ENCODE measurements around the gene SEZ6L2.
"Not testable (repeated sequence)": the region's sequence is repeated elsewhere in the genome, so short reads cannot be mapped to it uniquely, and the experiment has no call there.

SEZ6L2 gene

GRCh38 chr16:29910819-29911675 is 11.7 kb upstream of the SEZ6L2 start:
- in situ Hi-C loops (cut with HindIII; ENCODE audit: low sequenced_read_pairs) = no loop called here
- TF ChIP-seq, protein P1, sequence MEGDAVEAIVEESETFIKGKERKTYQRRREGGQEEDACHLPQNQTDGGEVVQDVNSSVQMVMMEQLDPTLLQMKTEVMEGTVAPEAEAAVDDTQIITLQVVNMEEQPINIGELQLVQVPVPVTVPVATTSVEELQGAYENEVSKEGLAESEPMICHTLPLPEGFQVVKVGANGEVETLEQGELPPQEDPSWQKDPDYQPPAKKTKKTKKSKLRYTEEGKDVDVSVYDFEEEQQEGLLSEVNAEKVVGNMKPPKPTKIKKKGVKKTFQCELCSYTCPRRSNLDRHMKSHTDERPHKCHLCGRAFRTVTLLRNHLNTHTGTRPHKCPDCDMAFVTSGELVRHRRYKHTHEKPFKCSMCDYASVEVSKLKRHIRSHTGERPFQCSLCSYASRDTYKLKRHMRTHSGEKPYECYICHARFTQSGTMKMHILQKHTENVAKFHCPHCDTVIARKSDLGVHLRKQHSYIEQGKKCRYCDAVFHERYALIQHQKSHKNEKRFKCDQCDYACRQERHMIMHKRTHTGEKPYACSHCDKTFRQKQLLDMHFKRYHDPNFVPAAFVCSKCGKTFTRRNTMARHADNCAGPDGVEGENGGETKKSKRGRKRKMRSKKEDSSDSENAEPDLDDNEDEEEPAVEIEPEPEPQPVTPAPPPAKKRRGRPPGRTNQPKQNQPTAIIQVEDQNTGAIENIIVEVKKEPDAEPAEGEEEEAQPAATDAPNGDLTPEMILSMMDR (IDR thresholded peaks at IDR 0.05; ENCODE audit: low read depth, low read length, missing control alignments) = no peak
- no peak for DNase-seq (ENCODE audit: low read depth)
- no peak overlapping the region for H3K4me3 ChIP-seq (ENCODE audit: low read depth, low read length)

GRCh38 chr16:29909851-29910250 is 10.5 kb upstream of the SEZ6L2 start:
- DNase-seq (ENCODE audit: low read depth); H3K4me3 ChIP-seq (ENCODE audit: low read depth, low read length); in situ Hi-C loops (cut with HindIII; ENCODE audit: low sequenced_read_pairs): not testable (repeated sequence)

DNA sequence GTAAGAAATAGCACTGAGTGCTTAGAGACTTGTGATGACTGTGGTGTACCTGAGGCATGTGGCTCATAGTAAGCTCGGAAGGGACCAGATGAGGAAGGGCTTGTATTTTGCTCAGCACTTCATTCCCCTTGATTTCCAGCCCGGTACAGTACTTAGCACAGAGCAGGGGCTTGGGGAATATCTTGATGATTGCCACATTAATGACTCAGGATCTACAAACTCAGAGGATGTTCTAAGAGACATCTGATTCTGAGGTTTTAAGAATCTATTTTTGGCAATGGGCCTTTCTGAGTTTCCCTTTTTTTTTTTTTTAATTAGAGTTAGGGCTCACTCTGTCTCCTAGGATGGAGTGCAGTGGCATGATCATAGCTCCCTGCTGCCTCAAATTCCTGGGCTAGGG is 10.0 kb upstream of the SEZ6L2 start:
- TF ChIP-seq, protein P1 (IDR thresholded peaks at IDR 0.05; ENCODE audit: low read depth, low read length, missing control alignments) = no peak
- in situ Hi-C loops (cut with HindIII; ENCODE audit: low sequenced_read_pairs) = no loop called here
- DNase-seq (ENCODE audit: low read depth) = no peak
- no peak overlapping the region for H3K4me3 ChIP-seq (ENCODE audit: low read depth, low read length)

GRCh38 chr16:29908719-29909220 is 9.4 kb upstream of the SEZ6L2 start:
- DNase-seq (ENCODE audit: low read depth) = no peak
- in situ Hi-C loops (cut with HindIII; ENCODE audit: low sequenced_read_pairs) = no loop called here
- no peak overlapping the region for H3K4me3 ChIP-seq (ENCODE audit: low read depth, low read length)
- TF ChIP-seq, protein P1 (IDR thresholded peaks at IDR 0.05; ENCODE audit: low read depth, low read length, missing control alignments) = no peak

GRCh38 chr16:29907973-29908372 is 8.6 kb upstream of the SEZ6L2 start:
- in situ Hi-C loops (cut with HindIII; ENCODE audit: low sequenced_read_pairs) = no loop called here
- DNase-seq (ENCODE audit: low read depth) = no peak
- H3K4me3 ChIP-seq (ENCODE audit: low read depth, low read length) = no peak overlapping the region
- TF ChIP-seq, protein P1 (IDR thresholded peaks at IDR 0.05; ENCODE audit: low read depth, low read length, missing control alignments) = no peak

- no peak overlapping the region for H3K4me3 ChIP-seq (ENCODE audit: low read depth, low read length)
- DNase-seq (ENCODE audit: low read depth) = no peak
- TF ChIP-seq, protein P1 (IDR thresholded peaks at IDR 0.05; ENCODE audit: low read depth, low read length, missing control alignments) = no peak
- in situ Hi-C loops (cut with HindIII; ENCODE audit: low sequenced_read_pairs) = no loop called here
Observed at GRCh38 chr16:29906520-29907244, 7.3 kb upstream of the SEZ6L2 start.

DNA sequence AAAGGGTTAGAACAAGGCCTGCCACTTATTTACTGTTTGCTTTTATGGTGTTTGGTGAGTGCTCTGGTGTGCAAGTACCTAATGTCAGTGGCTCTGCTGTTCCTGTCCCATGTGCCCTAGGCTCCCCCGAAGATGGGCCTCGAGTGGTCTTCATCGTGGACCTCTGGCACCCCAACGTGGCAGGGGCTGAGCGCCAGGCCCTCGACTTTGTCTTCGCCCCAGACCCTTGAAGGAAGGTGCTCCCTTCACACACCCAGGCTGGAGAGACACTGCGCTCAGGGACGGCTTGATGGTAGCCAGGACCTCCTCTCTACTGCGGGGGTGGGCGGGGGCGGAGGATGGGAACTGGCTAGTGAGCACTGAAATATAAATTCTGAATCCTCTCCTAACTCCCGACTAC is 6.3 kb upstream of the SEZ6L2 start:
- TF ChIP-seq, protein P1 (IDR thresholded peaks at IDR 0.05; ENCODE audit: low read depth, low read length, missing control alignments) = no peak
- in situ Hi-C loops (cut with HindIII; ENCODE audit: low sequenced_read_pairs) = no loop called here
- no peak overlapping the region for H3K4me3 ChIP-seq (ENCODE audit: low read depth, low read length)
- DNase-seq (ENCODE audit: low read depth) = no peak
